SK-N-SH treated with all-trans-retinoic acid at 6 μM for 48 hours (cell line): ENCODE data around the gene CEP57.

ENCODE experiments used
- BACH2 ChIP-seq: fragments of 250-450 bp; sonication (Bioruptor Pico); IDR thresholded peaks from 2 replicates; pipeline ENCODE4 v1.9.0; 2021; ENCODE audit warnings: mild to moderate bottlenecking, borderline replicate concordance
- CREB5 ChIP-seq: fragments of 250-450 bp; sonication (Bioruptor Pico); IDR thresholded peaks from 2 replicates; pipeline ENCODE4 v1.5.1; 2020; ENCODE audit warnings: low read depth, mild to moderate bottlenecking, moderate library complexity
- CSRNP3 ChIP-seq: fragments of 250-450 bp; sonication (Bioruptor Pico); IDR thresholded peaks from 2 replicates; pipeline ENCODE4 v1.5.1; 2021; ENCODE audit warnings: mild to moderate bottlenecking, moderate library complexity
- GLIS3 ChIP-seq: fragments of 250-450 bp; sonication (Bioruptor Pico); IDR thresholded peaks from 2 replicates; pipeline ENCODE4 v1.5.0; 2020; ENCODE audit warnings: mild to moderate bottlenecking, moderate library complexity
- TCF4 ChIP-seq: fragments of 250-450 bp; sonication (Bioruptor Pico); IDR thresholded peaks from 2 replicates; pipeline ENCODE4 v1.8.0; 2021; ENCODE audit warnings: mild to moderate bottlenecking, moderate library complexity, borderline replicate concordance
- ZNF8 ChIP-seq: fragments of 450-650 bp; formaldehyde crosslinking; IDR thresholded peaks from 2 replicates; pipeline ENCODE4 v1.5.0; 2020; ENCODE audit warnings: mild to moderate bottlenecking, moderate library complexity

GRCh38 chr11:95764267-95764898, 25.9 kb upstream of the CEP57 start:
- TF ChIP-seq TCF4 (CRISPR knock-in tag) (no peak), CREB5 (CRISPR knock-in tag) (no peak), CSRNP3 (CRISPR knock-in tag) (no peak), ZNF8 (CRISPR knock-in tag) (no peak), GLIS3 (no peak), BACH2 (CRISPR knock-in tag) (no peak)
